HG03159 (cell line): ENCODE measurements around the gene TAPBPL.
A peak's percentile ranks its signal among the peaks of the same experiment; 100 is the strongest.
"Not testable (repeated sequence)": the region's sequence is repeated elsewhere in the genome, so short reads cannot be mapped to it uniquely, and the experiment has no call there.

Experiments
- ATAC-seq: cut with Tn5 transposase; IDR thresholded peaks from one replicate; pipeline ENCODE4 v1.9.1; 2021; ENCODE audit warnings: mild to moderate bottlenecking, moderate library complexity; ENCODE audit not compliant: unreplicated experiment

The TAPBPL gene

GRCh38 chr12:6489449-6489848 lies 37.6 kb downstream of the TAPBPL start:
- no peak for ATAC-seq

GRCh38 chr12:6490673-6491072 lies 38.8 kb downstream of the TAPBPL start:
- not testable (repeated sequence) for ATAC-seq

DNA sequence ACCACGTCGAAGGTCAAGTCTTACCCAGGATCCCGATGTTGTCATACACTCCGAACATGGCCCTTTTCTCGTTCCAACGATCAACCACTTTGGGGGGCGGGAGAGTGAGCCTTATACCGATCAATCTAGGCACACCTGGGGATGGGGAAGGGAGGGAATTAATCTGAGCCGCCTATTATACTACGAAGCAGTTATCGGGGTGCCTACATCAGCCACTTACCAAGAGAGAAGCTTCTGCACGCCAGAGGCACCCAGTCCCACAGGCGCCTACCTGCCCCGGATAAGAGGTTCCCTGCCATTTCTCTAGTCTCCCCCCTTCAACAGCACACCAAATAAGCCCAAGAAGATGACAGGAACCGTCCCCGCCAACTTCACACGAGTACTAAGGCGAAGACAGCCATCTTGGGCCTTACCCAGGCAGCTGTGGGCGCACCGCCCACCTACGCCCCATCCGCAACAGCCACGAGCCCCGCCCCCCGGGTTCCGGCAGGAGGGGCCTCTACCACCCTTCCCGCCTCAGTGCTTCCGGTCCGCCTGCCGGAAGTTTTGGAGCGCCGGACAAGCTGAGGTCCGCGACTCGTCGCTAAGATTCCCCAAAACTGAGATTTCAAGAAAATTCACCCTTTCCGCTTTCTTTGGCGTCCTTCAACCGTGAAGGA lies 41.1 kb downstream of the TAPBPL start, which contains the start of gene MRPL51:
TSS of gene MRPL51 (minus strand) at position 425 of the 659 bp plus-strand sequence. CDS start at position 299, 126 bp downstream.
- peak; percentile 70 for ATAC-seq

- ATAC-seq, result peak; percentile 82
Measured at GRCh38 chr12:6493497-6494257, 41.8 kb downstream of the TAPBPL start, which contains the start of gene NCAPD2. Gene NCAPD2 (plus strand): TSS chr12:6494102. CDS start chr12:6495099, 997 bp downstream.

DNA sequence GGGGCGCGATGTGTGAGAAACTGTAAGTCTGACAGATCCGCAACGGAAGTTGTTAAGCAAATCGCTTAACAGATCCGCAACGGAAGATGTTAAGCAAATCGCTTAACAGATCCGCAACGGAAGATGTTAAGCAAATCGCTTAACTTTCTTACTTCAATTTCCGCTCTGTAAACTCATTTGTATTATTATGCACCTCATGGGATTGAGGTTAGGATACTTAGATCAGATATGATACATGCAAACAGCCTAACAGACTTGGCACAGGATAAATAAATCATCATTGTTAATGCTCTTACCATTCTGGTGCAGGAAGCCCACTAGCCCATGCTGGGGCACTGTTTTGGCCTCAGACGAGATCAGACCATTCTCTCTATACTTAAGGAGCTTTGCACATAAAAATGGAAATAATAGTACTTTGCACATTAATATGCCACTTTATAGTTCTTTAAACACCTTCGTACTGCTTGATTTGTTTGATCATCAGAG lies 42.5 kb downstream of the TAPBPL start:
- no peak for ATAC-seq

DNA sequence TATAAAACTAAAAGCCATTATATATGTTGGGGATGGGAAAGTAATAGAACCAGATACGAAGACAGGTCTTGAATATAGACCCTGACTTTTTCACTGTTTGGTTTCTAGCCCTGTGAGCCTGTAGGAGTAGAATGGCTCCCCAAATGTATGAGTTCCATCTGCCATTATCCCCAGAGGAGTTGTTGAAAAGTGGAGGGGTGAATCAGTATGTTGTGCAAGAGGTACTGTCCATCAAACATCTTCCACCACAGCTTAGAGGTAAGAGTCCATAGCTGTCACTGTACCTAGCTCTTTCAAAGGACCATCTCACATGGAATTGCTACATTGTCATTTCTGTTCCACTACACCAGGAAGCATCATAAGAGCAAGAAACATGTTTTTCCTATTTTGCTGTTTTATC lies 43.1 kb downstream of the TAPBPL start:
- no peak for ATAC-seq

- ATAC-seq, result not testable (repeated sequence)
Measured at GRCh38 chr12:6497291-6497690, 45.4 kb downstream of the TAPBPL start.

GRCh38 chr12:6500466-6500865 lies 48.6 kb downstream of the TAPBPL start:
- no peak for ATAC-seq

GRCh38 chr12:6507102-6507998 lies 55.5 kb downstream of the TAPBPL start:
- no peak for ATAC-seq

- ATAC-seq, result no peak
Measured at GRCh38 chr12:6508087-6508486, 56.2 kb downstream of the TAPBPL start.
